Left hindlimb (tissue), 1 donor: ENCODE data around the gene ERMARD.

Source experiments
- DNase-seq: peaks from one replicate; pipeline ENCODE4 v3.0.0-alpha.2; 2018

The ERMARD gene

GRCh38 chr6:169783971-169784820, 32.8 kb downstream of the ERMARD start:
- DNase-seq, result no peak

DNA sequence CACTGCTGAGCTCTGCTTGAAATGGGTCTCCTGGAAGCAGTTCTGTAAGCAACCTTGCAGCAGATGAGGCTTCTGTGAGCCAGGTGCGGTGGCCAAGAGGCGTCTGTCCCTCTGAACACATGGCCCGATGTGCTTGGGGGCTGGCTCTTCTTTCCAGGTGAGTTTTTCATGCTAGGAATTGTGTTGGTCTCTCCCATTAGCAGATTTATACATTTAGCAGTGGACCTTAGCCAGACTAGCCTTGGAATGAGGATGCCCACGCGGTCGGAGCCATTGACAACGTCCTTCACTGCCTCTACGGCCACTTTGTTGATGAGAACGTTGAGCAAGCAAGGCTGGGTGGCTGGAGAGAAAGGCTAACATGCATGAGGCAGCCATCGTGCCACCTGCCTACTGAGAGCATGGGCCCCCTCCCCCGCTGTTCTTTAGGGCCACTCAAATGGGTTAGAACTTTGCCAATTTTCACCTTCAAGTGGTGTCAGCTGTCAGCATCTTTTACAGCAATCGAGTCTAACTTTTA, 33.5 kb downstream of the ERMARD start:
- no peak for DNase-seq

GRCh38 chr6:169785566-169785965, 34.1 kb downstream of the ERMARD start:
- no peak for DNase-seq

DNA sequence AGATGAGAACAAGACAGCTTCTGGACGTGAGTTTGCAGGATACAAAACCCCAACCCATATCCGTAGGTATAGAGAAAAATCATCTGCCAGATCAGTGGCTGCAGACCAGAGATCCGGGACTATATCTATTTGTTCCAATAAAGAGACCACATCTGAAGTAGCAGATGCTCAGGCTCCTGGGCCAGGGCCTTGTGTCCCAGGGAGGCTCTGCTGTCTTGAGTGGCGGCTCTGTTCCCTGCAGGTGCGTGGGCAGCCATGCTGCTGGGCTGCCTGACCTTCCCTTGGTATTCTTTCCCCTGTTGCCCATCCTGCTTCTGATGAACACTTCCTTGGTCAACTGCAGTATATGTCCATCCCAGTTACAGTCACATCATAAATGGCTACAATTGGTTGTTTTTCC, 34.9 kb downstream of the ERMARD start:
- DNase-seq, result no peak

DNA sequence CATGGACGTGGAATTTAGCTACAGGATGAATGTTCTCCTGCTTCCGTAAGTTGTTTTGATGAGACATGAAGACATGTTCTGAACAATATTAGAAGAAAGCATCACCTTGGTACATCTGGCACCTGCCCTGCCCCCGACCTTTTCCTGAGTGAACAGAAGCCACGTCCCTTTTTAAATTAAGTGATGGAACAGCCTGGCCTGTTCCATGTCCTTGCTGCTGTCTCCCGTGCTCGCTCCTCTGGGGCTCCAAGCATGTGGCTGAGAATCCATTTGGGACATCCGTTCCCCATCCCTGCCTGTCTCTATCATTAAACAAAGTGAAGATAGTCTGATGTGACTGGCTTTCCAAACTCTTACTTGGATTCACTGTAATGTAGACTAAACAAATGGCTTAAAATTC, 36.4 kb downstream of the ERMARD start:
- peak; percentile 12 for DNase-seq

- DNase-seq, result no peak
Observed at GRCh38 chr6:169788809-169789145, 37.4 kb downstream of the ERMARD start.

- DNase-seq, result no peak
Observed at GRCh38 chr6:169789146-169789943, 37.9 kb downstream of the ERMARD start.

DNA sequence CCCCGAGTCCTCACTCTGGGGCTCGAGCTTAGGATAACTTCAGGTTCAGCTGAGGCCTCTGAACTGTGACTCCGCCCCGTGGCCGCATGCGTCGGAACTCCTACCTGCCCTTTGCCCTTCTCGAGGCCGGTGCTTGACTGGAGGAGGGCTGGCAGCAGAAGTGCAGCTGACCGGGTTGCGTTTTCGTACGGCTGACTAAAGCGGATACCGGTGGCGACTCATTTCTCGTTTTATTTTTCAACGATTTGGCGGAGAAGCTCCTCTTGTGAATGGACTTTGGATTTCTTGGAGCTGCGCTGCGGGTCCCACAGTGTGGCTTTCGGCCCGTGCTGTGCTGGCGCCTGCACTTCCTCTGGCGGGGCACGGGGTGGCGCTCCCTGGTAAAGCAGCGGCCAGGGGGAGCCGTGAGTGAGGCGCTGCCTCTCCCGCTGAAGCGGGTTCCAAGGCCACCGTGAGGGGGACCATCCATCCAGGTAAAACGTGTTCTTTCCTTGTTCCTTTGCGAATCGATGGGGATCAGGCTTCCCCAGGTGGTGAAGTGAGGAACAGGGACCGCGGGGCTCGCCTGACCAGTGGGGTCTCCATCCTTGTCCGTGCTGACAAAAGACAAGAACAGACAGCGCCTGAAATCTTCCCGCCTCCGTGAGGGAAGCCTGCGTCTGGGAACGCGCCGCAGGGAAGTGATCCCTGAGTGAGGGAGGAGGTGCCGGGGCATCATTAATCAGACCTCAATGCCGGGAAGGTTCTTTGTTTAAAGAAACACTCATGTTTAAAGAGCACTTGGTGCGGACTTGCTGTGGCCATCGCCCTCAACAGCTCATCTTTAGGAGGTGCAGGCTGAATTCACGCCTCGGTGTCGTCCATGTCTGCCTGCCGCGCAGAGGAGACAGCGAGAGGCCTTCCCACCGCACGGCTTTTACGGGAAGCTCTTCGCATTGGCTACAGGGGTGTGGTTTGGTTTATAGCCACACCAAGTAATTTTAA, 38.8 kb downstream of the ERMARD start:
- DNase-seq, result peak; percentile 85

DNA sequence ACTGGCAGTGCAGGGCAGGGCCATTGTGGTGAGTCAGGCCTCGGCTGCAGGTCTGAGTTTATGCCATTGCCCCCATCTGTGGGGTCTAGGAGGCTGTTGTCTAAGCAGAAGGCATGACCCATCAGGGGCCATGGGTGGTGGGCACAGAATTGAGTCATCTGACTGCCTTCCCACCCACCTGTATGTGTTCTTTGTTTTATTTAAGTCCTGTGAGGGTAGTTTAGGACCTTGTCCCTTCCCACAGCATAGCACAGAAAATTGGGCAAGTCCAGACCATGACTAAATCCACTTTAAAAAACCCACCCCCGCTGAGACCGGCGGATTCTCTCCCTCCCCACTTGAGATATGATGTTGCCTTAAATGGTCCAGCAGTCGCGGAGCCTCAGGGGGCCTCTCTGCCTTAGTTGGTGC, 40.3 kb downstream of the ERMARD start:
- DNase-seq, result no peak

DNA sequence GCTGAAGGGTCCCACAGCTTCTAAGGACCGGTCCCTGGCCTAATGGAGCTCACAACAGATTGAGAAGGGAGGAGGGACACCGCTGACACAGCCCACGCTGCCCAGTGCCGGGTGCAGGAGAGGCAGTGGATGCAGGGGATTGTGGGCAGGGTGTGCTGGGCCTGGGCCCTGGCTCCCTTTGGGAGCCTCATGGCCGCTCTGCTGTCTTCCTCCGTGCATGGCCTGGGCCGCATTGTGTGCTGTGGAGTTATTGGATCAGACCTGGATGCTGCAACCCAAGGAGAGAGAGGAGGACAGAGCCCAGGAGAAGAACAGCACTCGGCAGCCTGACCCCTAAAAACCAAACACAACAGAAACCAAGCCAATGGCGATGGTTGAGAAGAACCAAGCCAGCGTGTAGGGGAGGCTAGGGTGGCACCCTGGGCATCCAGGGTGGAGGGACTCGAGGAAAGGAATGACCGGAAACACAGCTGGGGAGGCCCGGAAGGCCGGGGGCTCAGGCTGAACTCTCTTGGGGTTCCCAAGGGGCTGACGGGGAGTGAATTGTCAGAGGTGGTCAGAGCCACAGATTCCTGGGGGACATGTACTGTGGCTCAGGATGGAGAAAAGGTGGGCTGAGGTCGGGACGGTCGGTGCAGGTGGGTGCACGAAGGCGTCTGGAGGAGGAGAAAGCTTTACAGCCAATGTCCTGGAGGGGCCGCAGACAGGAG, 41.0 kb downstream of the ERMARD start:
- DNase-seq, result no peak

DNA sequence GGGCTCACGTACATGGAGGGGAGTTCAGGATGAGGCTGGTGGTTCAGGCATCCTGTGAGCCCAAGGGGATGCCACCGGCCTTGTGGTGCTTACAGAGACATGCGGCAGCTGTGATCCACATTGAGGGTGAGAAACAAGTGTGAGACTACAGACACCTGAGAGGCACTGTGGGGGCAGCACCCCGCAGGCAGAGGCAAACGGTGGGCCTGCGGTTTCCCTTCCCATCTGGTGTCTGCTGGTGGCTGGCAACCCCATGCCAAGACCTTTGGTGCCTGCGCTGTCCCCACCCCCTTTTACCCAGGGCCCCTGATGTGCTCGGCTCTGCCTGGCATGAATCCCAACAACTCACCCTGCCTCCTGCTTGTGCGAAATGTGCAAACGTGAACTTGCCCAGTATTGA, 42.0 kb downstream of the ERMARD start:
- no peak for DNase-seq

DNA sequence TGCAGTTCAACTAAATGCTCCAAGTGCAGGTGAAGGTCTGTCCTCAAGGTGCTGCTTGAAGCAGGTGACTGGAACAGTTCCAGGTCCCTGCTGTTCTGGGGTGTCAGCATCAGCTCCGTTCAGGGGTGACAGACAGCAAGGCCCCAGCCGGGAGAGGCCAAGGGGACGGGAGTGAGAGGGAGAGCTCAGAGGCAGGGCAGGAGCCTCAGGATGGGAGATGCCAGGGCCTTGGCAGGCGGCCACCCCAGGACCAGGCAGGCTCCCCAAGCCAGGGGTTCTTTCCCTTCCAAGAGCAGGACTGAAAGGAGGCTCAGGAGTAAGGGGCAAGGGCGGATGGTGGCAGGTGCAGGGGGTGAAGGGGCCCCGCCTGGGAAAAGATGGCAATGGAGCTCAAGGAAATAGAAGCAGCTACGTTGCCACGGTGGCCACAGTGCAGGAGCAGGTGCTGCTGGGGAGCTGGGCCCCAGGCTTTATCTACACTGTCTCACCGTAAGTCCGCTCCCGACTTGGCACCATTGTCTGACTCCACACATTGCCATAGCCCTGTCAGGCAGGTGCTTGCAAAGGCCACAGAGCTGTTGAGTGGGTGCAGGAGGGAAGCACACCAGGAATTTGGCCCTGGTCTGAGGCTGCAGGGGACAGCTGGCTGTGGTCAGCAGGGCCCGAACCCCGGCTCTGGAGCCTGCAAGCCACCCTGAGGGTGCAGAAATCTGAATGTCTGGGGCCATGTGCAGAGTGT, 43.1 kb downstream of the ERMARD start:
- peak; percentile 6 for DNase-seq

GRCh38 chr6:169795196-169795595, 43.8 kb downstream of the ERMARD start:
- peak; percentile 1 for DNase-seq

- DNase-seq, result no peak
Observed at GRCh38 chr6:169798764-169799473, 47.5 kb downstream of the ERMARD start.

DNA sequence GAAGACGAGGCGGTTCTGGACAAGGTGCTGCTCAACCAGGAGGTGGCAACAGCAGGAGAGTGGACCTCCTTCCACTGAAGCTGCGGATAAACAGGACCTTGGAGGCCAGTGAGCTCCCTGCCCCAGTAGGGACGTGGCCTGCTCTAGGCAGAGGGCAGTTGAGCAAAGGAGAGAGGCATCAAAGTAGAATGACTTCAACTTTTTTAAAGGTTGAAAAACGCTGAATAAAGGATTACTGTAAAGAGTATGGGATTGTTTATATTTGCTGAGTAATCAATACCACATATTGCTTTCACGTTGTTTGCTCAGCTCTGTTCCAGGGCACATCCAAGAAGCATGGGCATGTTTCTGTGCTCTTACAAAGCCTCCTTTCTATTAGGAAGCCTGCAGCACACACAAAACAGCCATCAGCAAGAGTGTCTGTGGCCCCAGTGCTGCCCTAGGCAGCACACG, 48.1 kb downstream of the ERMARD start:
- DNase-seq, result no peak

GRCh38 chr6:169800116-169800667, 48.8 kb downstream of the ERMARD start:
- no peak for DNase-seq

GRCh38 chr6:169800668-169801395, 49.4 kb downstream of the ERMARD start:
- DNase-seq, result peak; percentile 28

GRCh38 chr6:169801396-169802160, 50.2 kb downstream of the ERMARD start:
- DNase-seq, result peak; percentile 15

DNA sequence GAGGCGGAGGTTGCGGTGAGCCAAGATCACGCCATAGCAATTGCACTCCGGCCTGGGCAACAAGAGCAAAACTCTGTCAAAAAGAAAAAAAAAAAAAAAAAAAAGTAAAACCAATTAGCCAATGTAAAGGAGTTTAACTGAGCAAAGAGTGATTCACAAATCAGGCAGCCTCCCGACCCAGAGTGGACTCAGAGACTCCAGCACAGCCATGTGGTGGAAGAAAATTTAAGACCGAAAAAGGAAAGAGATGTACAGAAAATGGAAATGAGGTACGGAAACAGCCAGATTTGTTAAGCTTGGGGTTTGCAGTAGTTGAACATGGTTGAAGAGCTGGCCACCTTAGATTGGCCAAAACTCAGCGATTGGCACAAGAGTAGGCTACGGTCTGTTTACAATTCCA, 51.4 kb downstream of the ERMARD start:
- DNase-seq, result no peak
